MM.1S (cell line): Measurements from ENCODE around the gene CDKN2AIP.
"Not testable (repeated sequence)": the region's sequence is repeated elsewhere in the genome, so short reads cannot be mapped to it uniquely, and the experiment has no call there.

Source experiments
- DNase-seq: peaks from one replicate; pipeline ENCODE4 v3.0.0-alpha.2; 2015
- H2AFZ ChIP-seq: fragments of 300-600 bp; sonication (generic); 2 replicates; pipeline ENCODE4 v1.6.0; 2016; ENCODE audit warnings: antibody characterized with exemption, low read length
- H3F3A ChIP-seq: fragments of 300-600 bp; sonication (generic); 2 replicates; pipeline ENCODE4 v1.6.1; 2016; ENCODE audit warnings: mild to moderate bottlenecking, antibody characterized with exemption, low read length, moderate library complexity, mixed read lengths; ENCODE audit not compliant: insufficient read depth
- H3K27ac ChIP-seq: fragments of 300-600 bp; sonication (generic); 2 replicates; pipeline ENCODE4 v1.5.1; 2016; ENCODE audit warnings: mild to moderate bottlenecking, low read length
- H3K27me3 ChIP-seq: fragments of 300-600 bp; sonication (generic); replicated peaks from 2 replicates; pipeline ENCODE4 v1.6.0; 2016; ENCODE audit warnings: low read length; ENCODE audit not compliant: insufficient read depth
- H3K36me3 ChIP-seq: fragments of 300-600 bp; sonication (generic); replicated peaks from 2 replicates; pipeline ENCODE4 v1.6.1; 2016; ENCODE audit warnings: mild to moderate bottlenecking, low read length, mixed read lengths; ENCODE audit not compliant: insufficient read depth
- H3K4me1 ChIP-seq: fragments of 300-600 bp; sonication (generic); 2 replicates; pipeline ENCODE4 v1.6.1; 2016; ENCODE audit warnings: low read length, mixed read lengths
- H3K4me2 ChIP-seq: fragments of 300-600 bp; sonication (generic); 2 replicates; pipeline ENCODE4 v1.6.0; 2016; ENCODE audit warnings: low read depth, low read length
- H3K4me3 ChIP-seq: fragments of 300-600 bp; sonication (generic); 2 replicates; pipeline ENCODE4 v1.5.1; 2016; ENCODE audit warnings: low read length, mixed read lengths
- H3K79me2 ChIP-seq: fragments of 300-600 bp; sonication (generic); 2 replicates; pipeline ENCODE4 v1.6.1; 2016; ENCODE audit warnings: mixed run types, low read length, mixed read lengths
- H3K9ac ChIP-seq: fragments of 300-600 bp; sonication (generic); 2 replicates; pipeline ENCODE4 v1.6.1; 2016; ENCODE audit warnings: low read length, mixed read lengths
- H3K9me2 ChIP-seq: fragments of 300-600 bp; sonication (generic); replicated peaks from 2 replicates; pipeline ENCODE4 v1.6.1; 2016; ENCODE audit warnings: mild to moderate bottlenecking, low read length, mixed read lengths; ENCODE audit not compliant: insufficient read depth
- H3K9me3 ChIP-seq: fragments of 300-600 bp; sonication (generic); replicated peaks from 2 replicates; pipeline ENCODE4 v1.6.1; 2016; ENCODE audit warnings: mild to moderate bottlenecking, low read length, mixed read lengths; ENCODE audit not compliant: insufficient read depth
- H4K20me1 ChIP-seq: fragments of 300-600 bp; sonication (generic); 2 replicates; pipeline ENCODE4 v1.6.1; 2016; ENCODE audit warnings: mild to moderate bottlenecking, low read length, moderate library complexity, mixed read lengths; ENCODE audit not compliant: insufficient read depth
- EZH2 ChIP-seq: fragments of 300-600 bp; sonication (generic); optimal IDR thresholded peaks from 2 replicates; pipeline ENCODE3; 2017; ENCODE audit warnings: low read depth, mild to moderate bottlenecking, antibody characterized with exemption, low read length, mixed read lengths
- EZH2phosphoT487 ChIP-seq: fragments of 300-600 bp; sonication (generic); IDR thresholded peaks from 2 replicates; pipeline ENCODE4 v1.6.1; 2018; ENCODE audit warnings: antibody characterized with exemption, low read length
- TF ChIP-seq, protein P1 (sequence below): fragments of 300-600 bp; sonication (generic); IDR thresholded peaks from 2 replicates; pipeline ENCODE4 v1.5.1; 2016; ENCODE audit warnings: antibody characterized with exemption, low read length, mixed read lengths

The CDKN2AIP gene

GRCh38 chr4:183430317-183430993, 14.0 kb upstream of the CDKN2AIP start:
- no peaks in the 10 kb centered on the region for H3K36me3 ChIP-seq

DNA sequence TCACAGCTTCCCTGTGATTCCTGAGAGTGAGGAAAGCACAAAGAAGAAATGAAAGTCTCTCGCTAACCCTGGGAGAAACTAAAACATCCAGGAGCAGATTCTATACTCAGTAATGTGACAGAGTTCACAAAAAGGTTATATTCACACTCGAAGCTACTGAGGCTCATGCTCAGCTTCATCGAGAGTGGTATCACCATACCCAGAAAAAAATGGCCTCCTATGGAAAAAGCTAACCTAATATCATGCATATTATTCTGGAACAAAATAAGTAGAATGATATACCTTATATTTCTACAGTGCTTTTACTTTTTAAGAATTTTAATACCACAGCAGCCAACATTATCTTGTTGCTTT, 13.5 kb upstream of the CDKN2AIP start:
- H4K20me1 ChIP-seq: no peaks in the 10 kb centered on the region
- DNase-seq: no peak
- H3F3A ChIP-seq: no peaks in the 10 kb centered on the region
- H3K4me3 ChIP-seq: no peak overlapping the region
- H3K4me2 ChIP-seq: no peak overlapping the region
- H3K27ac ChIP-seq: no peak overlapping the region
- H3K9ac ChIP-seq: no peak overlapping the region
- TF ChIP-seq, protein P1, sequence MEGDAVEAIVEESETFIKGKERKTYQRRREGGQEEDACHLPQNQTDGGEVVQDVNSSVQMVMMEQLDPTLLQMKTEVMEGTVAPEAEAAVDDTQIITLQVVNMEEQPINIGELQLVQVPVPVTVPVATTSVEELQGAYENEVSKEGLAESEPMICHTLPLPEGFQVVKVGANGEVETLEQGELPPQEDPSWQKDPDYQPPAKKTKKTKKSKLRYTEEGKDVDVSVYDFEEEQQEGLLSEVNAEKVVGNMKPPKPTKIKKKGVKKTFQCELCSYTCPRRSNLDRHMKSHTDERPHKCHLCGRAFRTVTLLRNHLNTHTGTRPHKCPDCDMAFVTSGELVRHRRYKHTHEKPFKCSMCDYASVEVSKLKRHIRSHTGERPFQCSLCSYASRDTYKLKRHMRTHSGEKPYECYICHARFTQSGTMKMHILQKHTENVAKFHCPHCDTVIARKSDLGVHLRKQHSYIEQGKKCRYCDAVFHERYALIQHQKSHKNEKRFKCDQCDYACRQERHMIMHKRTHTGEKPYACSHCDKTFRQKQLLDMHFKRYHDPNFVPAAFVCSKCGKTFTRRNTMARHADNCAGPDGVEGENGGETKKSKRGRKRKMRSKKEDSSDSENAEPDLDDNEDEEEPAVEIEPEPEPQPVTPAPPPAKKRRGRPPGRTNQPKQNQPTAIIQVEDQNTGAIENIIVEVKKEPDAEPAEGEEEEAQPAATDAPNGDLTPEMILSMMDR: no peak
- TF ChIP-seq EZH2phosphoT487 (no peak), EZH2 (no peak)
- no peak overlapping the region; the same call in 1 of the 2 replicates for H2AFZ ChIP-seq
- H3K27me3 ChIP-seq: no peaks in the 10 kb centered on the region
- H3K9me2 ChIP-seq: no peaks in the 10 kb centered on the region
- H3K4me1 ChIP-seq: no peaks in the 10 kb centered on the region
- H3K79me2 ChIP-seq: no peaks in the 10 kb centered on the region
- H3K9me3 ChIP-seq: no peaks in the 10 kb centered on the region
- H3K36me3 ChIP-seq: no peaks in the 10 kb centered on the region

More at GRCh38 chr4:183430317-183430993, 14.0 kb upstream of the CDKN2AIP start:
- no peak overlapping the region for H3K27ac ChIP-seq
- H4K20me1 ChIP-seq: no peaks in the 10 kb centered on the region
- no peaks in the 10 kb centered on the region for H3K9me3 ChIP-seq
- H3K4me1 ChIP-seq: no peaks in the 10 kb centered on the region
- no peaks in the 10 kb centered on the region for H3F3A ChIP-seq
- H3K4me3 ChIP-seq: no peak overlapping the region
- no peak overlapping the region; the same call in 1 of the 2 replicates for H2AFZ ChIP-seq
- TF ChIP-seq EZH2phosphoT487 (no peak), EZH2 (no peak)
- TF ChIP-seq, protein P1: no peak
- no peak for DNase-seq
- no peak overlapping the region for H3K4me2 ChIP-seq
- H3K9me2 ChIP-seq: no peaks in the 10 kb centered on the region
- no peak overlapping the region for H3K9ac ChIP-seq
- H3K27me3 ChIP-seq: no peaks in the 10 kb centered on the region
- H3K79me2 ChIP-seq: no peaks in the 10 kb centered on the region

DNA sequence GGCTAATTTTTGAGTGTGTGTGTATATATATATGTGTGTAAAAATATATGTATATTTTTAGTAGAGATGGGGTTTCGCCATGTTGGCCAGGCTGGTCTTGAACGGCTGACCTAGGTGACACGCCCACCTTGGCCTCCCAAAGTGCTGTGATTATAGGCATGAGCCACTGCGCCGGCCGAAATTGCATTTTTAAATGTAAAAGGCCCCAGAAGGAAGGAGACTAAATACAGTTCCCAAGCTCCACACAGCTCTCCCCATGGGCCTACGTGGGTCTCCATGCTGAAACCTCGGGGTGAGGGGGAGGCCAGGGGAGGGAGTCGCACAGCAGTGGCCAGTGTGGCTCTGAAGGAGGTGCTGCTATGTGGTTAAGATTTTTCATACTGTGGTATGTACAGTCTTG, 12.8 kb upstream of the CDKN2AIP start:
- H3F3A ChIP-seq: no peaks in the 10 kb centered on the region
- no peaks in the 10 kb centered on the region for H4K20me1 ChIP-seq
- no peaks in the 10 kb centered on the region for H3K79me2 ChIP-seq
- H3K9me3 ChIP-seq: no peaks in the 10 kb centered on the region
- no peak for DNase-seq
- H3K27me3 ChIP-seq: no peaks in the 10 kb centered on the region
- no peak overlapping the region for H3K4me2 ChIP-seq
- H2AFZ ChIP-seq: no peak overlapping the region
- H3K4me1 ChIP-seq: no peaks in the 10 kb centered on the region
- H3K27ac ChIP-seq: no peak overlapping the region
- H3K4me3 ChIP-seq: no peak overlapping the region
- H3K9me2 ChIP-seq: no peaks in the 10 kb centered on the region
- no peak overlapping the region for H3K9ac ChIP-seq
- H3K36me3 ChIP-seq: no peaks in the 10 kb centered on the region
- TF ChIP-seq, protein P1: no peak
- TF ChIP-seq EZH2: no peak

GRCh38 chr4:183433183-183433582, 11.3 kb upstream of the CDKN2AIP start:
- DNase-seq, H3K4me2 ChIP-seq, H3K9ac ChIP-seq, H3K27me3 ChIP-seq, H3K27ac ChIP-seq, H3K9me2 ChIP-seq, H3K79me2 ChIP-seq, H3F3A ChIP-seq, H2AFZ ChIP-seq, H3K4me1 ChIP-seq, H3K4me3 ChIP-seq, H3K36me3 ChIP-seq, H3K9me3 ChIP-seq, H4K20me1 ChIP-seq: not testable (repeated sequence)
